NCI-H1092 (cell line): ENCODE data around the gene RPS6KA5.
"Not testable (repeated sequence)": the region's sequence is repeated elsewhere in the genome, so short reads cannot be mapped to it uniquely, and the experiment has no call there.

Experiments used
- DNase-seq: peaks from one replicate; lab custom pipeline; 2025; lab: John Stamatoyannopoulos, UW

Gene RPS6KA5

GRCh38 chr14:90874599-90874998, 185.8 kb downstream of the RPS6KA5 start:
- no peak for DNase-seq

GRCh38 chr14:90871605-90872233, 188.7 kb downstream of the RPS6KA5 start:
- DNase-seq: no peak

GRCh38 chr14:90870950-90871604, 189.4 kb downstream of the RPS6KA5 start:
- DNase-seq: no peak

GRCh38 chr14:90867501-90867900, 192.9 kb downstream of the RPS6KA5 start:
- no peak for DNase-seq

- no peak for DNase-seq
These were observed 193.6 kb downstream of the RPS6KA5 start for GRCh38 chr14:90866833-90867232.

GRCh38 chr14:90864741-90865140, 195.7 kb downstream of the RPS6KA5 start:
- no peak for DNase-seq

GRCh38 chr14:90858511-90858910, 201.9 kb downstream of the RPS6KA5 start:
- DNase-seq: no peak

- DNase-seq: no peak
These were observed 202.6 kb downstream of the RPS6KA5 start for GRCh38 chr14:90857866-90858265.

- not testable (repeated sequence) for DNase-seq
These were observed 204.3 kb downstream of the RPS6KA5 start for GRCh38 chr14:90856115-90856514.

- no peak for DNase-seq
These were observed 207.3 kb downstream of the RPS6KA5 start for GRCh38 chr14:90853116-90853515.

- no peak for DNase-seq
These were observed 209.0 kb downstream of the RPS6KA5 start for GRCh38 chr14:90851327-90852036.

GRCh38 chr14:90850487-90850886, 210.0 kb downstream of the RPS6KA5 start:
- DNase-seq: no peak

GRCh38 chr14:90849787-90850444, 210.5 kb downstream of the RPS6KA5 start:
- DNase-seq: no peak

GRCh38 chr14:90848944-90849731, 211.3 kb downstream of the RPS6KA5 start:
- no peak for DNase-seq

GRCh38 chr14:90846511-90846910, 213.9 kb downstream of the RPS6KA5 start:
- DNase-seq: no peak

- DNase-seq: no peak
These were observed 216.1 kb downstream of the RPS6KA5 start for GRCh38 chr14:90844321-90844720.

- no peak for DNase-seq
These were observed 217.7 kb downstream of the RPS6KA5 start for GRCh38 chr14:90842726-90843125.

GRCh38 chr14:90840667-90841066, 219.8 kb downstream of the RPS6KA5 start:
- DNase-seq: not testable (repeated sequence)

- DNase-seq: no peak
These were observed 220.6 kb downstream of the RPS6KA5 start for GRCh38 chr14:90839889-90840266.

- no peak for DNase-seq
These were observed 221.2 kb downstream of the RPS6KA5 start for GRCh38 chr14:90839024-90839888.

GRCh38 chr14:90838531-90838930, 221.9 kb downstream of the RPS6KA5 start:
- not testable (repeated sequence) for DNase-seq
